Measurements from ENCODE around the gene CDK19. TPM values are rescaled to one million over a fixed set of nuclear protein-coding genes. Genes with fewer than 3 reads are reported as not detected.

Gene CDK19
- total and polyA plus RNA-seq, 4 donors: 19.7 to 39.6 (median 29.8) TPM

GRCh38 chr6:110560239-110561007 is 254.8 kb downstream of the CDK19 start:
- Histone ChIP-seq H3K9me3 (ENCODE audit: control insufficient read depth, insufficient read depth, low read length) (no peaks in the 10 kb centered on the region), H3K27ac (ENCODE audit: low read depth, low read length) (no peak overlapping the region), H3K36me3 (ENCODE audit: control insufficient read depth, insufficient read depth, low read length) (no peaks in the 10 kb centered on the region), H3K4me3 (ENCODE audit: low read depth, low read length) (no peak overlapping the region), H3K4me1 (ENCODE audit: control insufficient read depth, insufficient read depth, low read length) (peaks cover 7% of the 10 kb centered on the region), H3K27me3 (ENCODE audit: control insufficient read depth, insufficient read depth, low read length) (no peaks in the 10 kb centered on the region)
- no peak for DNase-seq (ENCODE audit: low read depth in 4 of 6, low spot score in 6 of 6)
- WGBS (ENCODE audit: insufficient coverage): 64% methylated on average over 4 of the region's 6 CpGs

Small RNA genes lying within 50 kb of the gene (small RNA-seq; reads per million reads assigned to genes)
- gene RNU6-1115P (ENCODE audit: low replicate concordance) (not detected), gene RNU6-957P (ENCODE audit: low replicate concordance) (not detected), gene SNORA40C (ENCODE audit: low replicate concordance) (not detected)

Other genes with a start within 250 kb of the CDK19 start
- 100 to 1,000 TPM in 1 of 2 donors, 10 to 100 TPM in 1; 72.1 to 108 TPM for gene AMD1, start 59.3 kb upstream of the CDK19 start, total RNA-seq
- 10 to 100 TPM; 62.1 to 67.4 TPM for gene AMD1, start 59.3 kb upstream of the CDK19 start, polyA plus RNA-seq (ENCODE audit: insufficient read length in 2 of 2)
- 10 to 100 TPM; 37.9 to 71.6 TPM for gene GTF3C6, start 143.2 kb upstream of the CDK19 start, total RNA-seq
- gene GTF3C6, start 143.2 kb upstream of the CDK19 start, polyA plus RNA-seq (ENCODE audit: insufficient read length in 2 of 2): 100 to 1,000 TPM in 1 of 2 donors, 10 to 100 TPM in 1; 98.7 to 110 TPM
- 10 to 100 TPM; 20.2 to 25.7 TPM for gene RPF2, start 166.6 kb upstream of the CDK19 start, total RNA-seq
- 10 to 100 TPM; 20.1 to 21.8 TPM for gene RPF2, start 166.6 kb upstream of the CDK19 start, polyA plus RNA-seq (ENCODE audit: insufficient read length in 2 of 2)

Data from spinal cord (tissue), 10 donors.